ENCODE data around the gene ASB3.

The ASB3 gene

GRCh38 chr2:53635694-53636093, 151.1 kb downstream of the ASB3 start:
- DNase-seq (ENCODE audit: low read depth) = no peak
- TF ChIP-seq MYC (IDR thresholded peaks at IDR 0.05; ENCODE audit: low read depth, low read length) = no peak
- TF ChIP-seq MAX (IDR thresholded peaks at IDR 0.05; ENCODE audit: low read depth, low read length) = no peak
- no peak for TF ChIP-seq POLR2A (IDR thresholded peaks at IDR 0.05; ENCODE audit: extremely low read depth, insufficient read length)
- TF ChIP-seq CTCF (IDR thresholded peaks at IDR 0.05; ENCODE audit: low read depth, low read length) = no peak
- H3K4me3 ChIP-seq (ENCODE audit: low read depth, low read length) = no peak overlapping the region

GRCh38 chr2:53633441-53633840, 153.3 kb downstream of the ASB3 start:
- TF ChIP-seq MYC (IDR thresholded peaks at IDR 0.05; ENCODE audit: low read depth, low read length) = no peak
- no peak for TF ChIP-seq MAX (IDR thresholded peaks at IDR 0.05; ENCODE audit: low read depth, low read length)
- no peak for TF ChIP-seq POLR2A (IDR thresholded peaks at IDR 0.05; ENCODE audit: extremely low read depth, insufficient read length)
- TF ChIP-seq CTCF (IDR thresholded peaks at IDR 0.05; ENCODE audit: low read depth, low read length) = no peak
- no peak overlapping the region for H3K4me3 ChIP-seq (ENCODE audit: low read depth, low read length)
- DNase-seq (ENCODE audit: low read depth) = no peak

- no peak for TF ChIP-seq MAX (IDR thresholded peaks at IDR 0.05; ENCODE audit: low read depth, low read length)
- no peak for TF ChIP-seq CTCF (IDR thresholded peaks at IDR 0.05; ENCODE audit: low read depth, low read length)
- TF ChIP-seq POLR2A (IDR thresholded peaks at IDR 0.05; ENCODE audit: extremely low read depth, insufficient read length) = no peak
- TF ChIP-seq MYC (IDR thresholded peaks at IDR 0.05; ENCODE audit: low read depth, low read length) = no peak
- no peak overlapping the region for H3K4me3 ChIP-seq (ENCODE audit: low read depth, low read length)
- DNase-seq (ENCODE audit: low read depth) = no peak
Measured at GRCh38 chr2:53632714-53633113, 154.0 kb downstream of the ASB3 start.

- no peak for TF ChIP-seq POLR2A (IDR thresholded peaks at IDR 0.05; ENCODE audit: extremely low read depth, insufficient read length)
- TF ChIP-seq MAX (IDR thresholded peaks at IDR 0.05; ENCODE audit: low read depth, low read length) = no peak
- TF ChIP-seq MYC (IDR thresholded peaks at IDR 0.05; ENCODE audit: low read depth, low read length) = no peak
- no peak for TF ChIP-seq CTCF (IDR thresholded peaks at IDR 0.05; ENCODE audit: low read depth, low read length)
- no peak overlapping the region for H3K4me3 ChIP-seq (ENCODE audit: low read depth, low read length)
- no peak for DNase-seq (ENCODE audit: low read depth)
Measured at GRCh38 chr2:53632126-53632460, 154.7 kb downstream of the ASB3 start.

GRCh38 chr2:53631313-53632125, 155.2 kb downstream of the ASB3 start:
- no peak overlapping the region for H3K4me3 ChIP-seq (ENCODE audit: low read depth, low read length)
- DNase-seq (ENCODE audit: low read depth) = no peak
- no peak for TF ChIP-seq MAX (IDR thresholded peaks at IDR 0.05; ENCODE audit: low read depth, low read length)
- TF ChIP-seq POLR2A (IDR thresholded peaks at IDR 0.05; ENCODE audit: extremely low read depth, insufficient read length) = no peak
- TF ChIP-seq CTCF (IDR thresholded peaks at IDR 0.05; ENCODE audit: low read depth, low read length) = no peak
- TF ChIP-seq MYC (IDR thresholded peaks at IDR 0.05; ENCODE audit: low read depth, low read length) = no peak

Measured in NB4 (cell line).